IMR-90 (cell line): Measurements from ENCODE around the gene RAB9A. TPM values are rescaled to one million over a fixed set of nuclear protein-coding genes. Genes with fewer than 3 reads are reported as not detected.

Experiments used
- ATAC-seq: fragments of 200-7000 bp; cut with Tn5 transposase; 2 replicates; pipeline ENCODE4 v1.9.1; 2020; ENCODE audit warnings: low read depth, mild to moderate bottlenecking, moderate library complexity
- BruUV-seq: library from RNA; stranded (reverse); fragments of 400-500 nt; replicated peaks from 2 replicates; lab custom pipeline; 2021; lab: Mats Ljungman, UMichigan
- CTCF ChIA-PET: fragments of 300-600 bp; formaldehyde crosslinking; extraction: SDS; loops from one replicate; lab custom pipeline; 2021; ENCODE audit warnings: antibody characterized with exemption; lab: Yijun Ruan, JAX
- POLR2A ChIA-PET: fragments of 300-600 bp; sonication (Branson Sonifier 250); formaldehyde crosslinking; loops from one replicate; lab custom pipeline; 2022; ENCODE audit warnings: antibody characterized with exemption; ENCODE audit not compliant: unreplicated experiment; lab: Charles Lee
- DNase-seq: peaks from one replicate; pipeline ENCODE4 v3.0.0; 2013
- H2AFZ ChIP-seq: replicated peaks from 2 replicates; pipeline ENCODE3; 2013; ENCODE audit warnings: low read length, mild to moderate bottlenecking; ENCODE audit not compliant: poor library complexity
- H2AK5ac ChIP-seq: 2 replicates; pipeline ENCODE4 v1.6.1; 2013; ENCODE audit warnings: low read depth, low read length, inconsistent platforms
- H2AK9ac ChIP-seq: replicated peaks from 2 replicates; pipeline ENCODE3; 2013; ENCODE audit warnings: mild to moderate bottlenecking, low read depth, low read length, moderate library complexity; ENCODE audit not compliant: poor library complexity
- H2BK120ac ChIP-seq: 2 replicates; pipeline ENCODE4 v1.6.1; 2013; ENCODE audit warnings: low read depth, low read length, inconsistent platforms
- H2BK15ac ChIP-seq: 3 replicates; pipeline ENCODE4 v1.6.1; 2013; ENCODE audit warnings: low read depth, low read length, inconsistent platforms
- H2BK20ac ChIP-seq: 2 replicates; pipeline ENCODE4 v1.6.1; 2013; ENCODE audit warnings: low read depth, mild to moderate bottlenecking, inconsistent platforms, low read length, moderate library complexity
- H2BK5ac ChIP-seq: 2 replicates; pipeline ENCODE4 v1.6.1; 2013; ENCODE audit warnings: mild to moderate bottlenecking, low read depth, low read length, inconsistent platforms; ENCODE audit not compliant: poor library complexity, severe bottlenecking
- H3K14ac ChIP-seq: replicated peaks from 2 replicates; pipeline ENCODE4 v1.6.1; 2013; ENCODE audit warnings: low read depth, low read length, inconsistent platforms
- H3K18ac ChIP-seq: 2 replicates; pipeline ENCODE4 v1.6.1; 2013; ENCODE audit warnings: low read depth, low read length, control low read depth
- H3K23ac ChIP-seq: 2 replicates; pipeline ENCODE4 v1.6.1; 2013; ENCODE audit warnings: low read depth, low read length, inconsistent platforms
- H3K27ac ChIP-seq: 2 replicates; pipeline ENCODE4 v1.5.1; 2013; ENCODE audit warnings: mild to moderate bottlenecking, control low read depth, low read length; ENCODE audit not compliant: insufficient read depth
- H3K27me3 ChIP-seq: 2 replicates; pipeline ENCODE4 v1.6.1; 2013; ENCODE audit warnings: low read length; ENCODE audit not compliant: control insufficient read depth, insufficient read depth
- H3K36me3 ChIP-seq: 2 replicates; pipeline ENCODE4 v1.6.1; 2013; ENCODE audit warnings: low read length, mixed read lengths; ENCODE audit not compliant: control insufficient read depth, insufficient read depth
- H3K4ac ChIP-seq: 2 replicates; pipeline ENCODE4 v1.6.1; 2013; ENCODE audit warnings: low read depth, low read length, inconsistent platforms
- H3K4me1 ChIP-seq: 2 replicates; pipeline ENCODE4 v1.6.1; 2013; ENCODE audit warnings: low read length, mixed read lengths; ENCODE audit not compliant: control insufficient read depth, insufficient read depth
- H3K4me2 ChIP-seq: 2 replicates; pipeline ENCODE4 v1.6.1; 2013; ENCODE audit warnings: low read depth, mild to moderate bottlenecking, control low read depth, low read length, moderate library complexity
- H3K4me3 ChIP-seq: 2 replicates; pipeline ENCODE4 v1.5.1; 2013; ENCODE audit warnings: low read depth, mild to moderate bottlenecking, control low read depth, low read length, moderate library complexity; ENCODE audit not compliant: insufficient read depth
- H3K56ac ChIP-seq: 2 replicates; pipeline ENCODE4 v1.6.1; 2013; ENCODE audit warnings: low read length, inconsistent platforms; ENCODE audit not compliant: insufficient read depth; ENCODE audit errors: extremely low read depth
- H3K79me1 ChIP-seq, 2 experiments: 2 replicates each; pipeline ENCODE4 v1.6.1; 2013; ENCODE audit warnings: low read length in 2 of 2, inconsistent platforms in 1 of 2, low read depth in 1 of 2
- H3K9ac ChIP-seq: 2 replicates; pipeline ENCODE4 v1.6.1; 2013; ENCODE audit warnings: low read depth, low read length, control low read depth
- H3K9me1 ChIP-seq: 2 replicates; pipeline ENCODE4 v1.6.1; 2013; ENCODE audit warnings: low read length, inconsistent platforms; ENCODE audit not compliant: insufficient read depth
- H3K9me3 ChIP-seq: 2 replicates; pipeline ENCODE4 v1.6.1; 2013; ENCODE audit warnings: low read length; ENCODE audit not compliant: control insufficient read depth, insufficient read depth
- H4K20me1 ChIP-seq: 2 replicates; pipeline ENCODE4 v1.6.1; 2013; ENCODE audit warnings: low read length, inconsistent platforms; ENCODE audit not compliant: insufficient read depth
- H4K5ac ChIP-seq: 2 replicates; pipeline ENCODE4 v1.6.1; 2013; ENCODE audit warnings: mild to moderate bottlenecking, low read depth, low read length, control low read depth
- H4K8ac ChIP-seq, 2 experiments: 2 replicates each; pipeline ENCODE4 v1.6.1; 2013; ENCODE audit warnings: low read depth in 2 of 2, low read length in 2 of 2, control low read depth in 1 of 2, inconsistent platforms in 1 of 2
- H4K91ac ChIP-seq: 2 replicates; pipeline ENCODE4 v1.6.1; 2013; ENCODE audit warnings: low read depth, low read length, inconsistent platforms; ENCODE audit not compliant: insufficient read depth
- BHLHE40 ChIP-seq: fragments of 150-350 bp; IDR thresholded peaks from 2 replicates; pipeline ENCODE4 v1.6.1; 2016; ENCODE audit warnings: mild to moderate bottlenecking, low read depth, low read length
- CEBPB ChIP-seq: IDR thresholded peaks from 2 replicates; pipeline ENCODE4 v1.6.1; 2012; ENCODE audit warnings: low read depth, low read length, improper control_type of control experiment
- CHD1 ChIP-seq: IDR thresholded peaks from 2 replicates; pipeline ENCODE4 v1.6.1; 2012; ENCODE audit warnings: low read depth, low read length, improper control_type of control experiment
- CTCF ChIP-seq: conservative IDR thresholded peaks from 2 replicates; pipeline ENCODE4 v1.5.1; 2012; ENCODE audit warnings: mild to moderate bottlenecking, low read depth, low read length, improper control_type of control experiment
- FOS ChIP-seq: fragments of 150-350 bp; IDR thresholded peaks from 2 replicates; pipeline ENCODE4 v1.6.1; 2016; ENCODE audit warnings: low read depth, low read length
- MAFK ChIP-seq: IDR thresholded peaks from 2 replicates; pipeline ENCODE4 v1.6.1; 2012; ENCODE audit warnings: low read depth, low read length, improper control_type of control experiment
- MAZ ChIP-seq: IDR thresholded peaks from 2 replicates; pipeline ENCODE4 v1.6.1; 2012; ENCODE audit warnings: low read depth, mild to moderate bottlenecking, low read length, improper control_type of control experiment, moderate library complexity, borderline replicate concordance
- MXI1 ChIP-seq: IDR thresholded peaks from 2 replicates; pipeline ENCODE4 v1.6.1; 2012; ENCODE audit warnings: low read depth, mild to moderate bottlenecking, low read length, moderate library complexity, borderline replicate concordance
- NFE2L2 ChIP-seq: fragments of 150-350 bp; IDR thresholded peaks from 2 replicates; pipeline ENCODE4 v1.6.1; 2016; ENCODE audit warnings: low read depth, mild to moderate bottlenecking, low read length
- POLR2A ChIP-seq: IDR thresholded peaks from 2 replicates; pipeline ENCODE4 v1.6.1; 2012; ENCODE audit warnings: mild to moderate bottlenecking, low read depth, low read length
- RAD21 ChIP-seq: IDR thresholded peaks from 2 replicates; pipeline ENCODE4 v1.6.1; 2012; ENCODE audit warnings: low read length, improper control_type of control experiment
- RCOR1 ChIP-seq: IDR thresholded peaks from 2 replicates; pipeline ENCODE4 v1.6.1; 2012; ENCODE audit warnings: mild to moderate bottlenecking, low read length, improper control_type of control experiment; ENCODE audit not compliant: insufficient replicate concordance
- RFX5 ChIP-seq: IDR thresholded peaks from 2 replicates; pipeline ENCODE4 v1.8.0; 2012; ENCODE audit warnings: low read depth, mild to moderate bottlenecking, low read length, moderate library complexity
- SMC3 ChIP-seq: fragments of 150-350 bp; IDR thresholded peaks from 2 replicates; pipeline ENCODE4 v1.6.1; 2016; ENCODE audit warnings: low read depth, mild to moderate bottlenecking, antibody characterized with exemption, low read length, moderate library complexity
- USF2 ChIP-seq: fragments of 150-350 bp; IDR thresholded peaks from 2 replicates; pipeline ENCODE4 v1.6.1; 2017; ENCODE audit warnings: mild to moderate bottlenecking, antibody characterized with exemption, low read length, low read depth
- WGBS, 2 experiments: methylation state at CpG; one replicate each; pipeline versions ENCODE4 v1.1.5 to v1.1.7; 2013; ENCODE audit warnings: missing lambda C conversion rate in 2 of 2; ENCODE audit not compliant: insufficient read length in 1 of 2; ENCODE audit errors: extremely low coverage in 2 of 2; 5-methylcytosine and 5-hydroxymethylcytosine counted together
- dilution Hi-C: fragments of 300-500 bp; cut with HindIII; formaldehyde crosslinking; loops from one replicate; pipeline ENCODE4 v1.14.3; 2018; ENCODE audit warnings: low sequenced_read_pairs; ENCODE audit not compliant: unreplicated experiment
- in situ Hi-C: fragments of 300-500 bp; cut with MboI; formaldehyde crosslinking; loops from 3 replicates; pipeline ENCODE4 v1.14.3; 2019; ENCODE audit warnings: low sequenced_read_pairs, inconsistent platforms, mixed read lengths
- intact Hi-C: fragments of 100-400 bp; cut with micrococcal nuclease; formaldehyde crosslinking; loops from 2 replicates; pipeline ENCODE4 v1.10.0; 2022
- polyA plus RNA-seq, 3 experiments: library from polyadenylated mRNA; depleted of rRNA; stranded (reverse); fragments of >200 nt; gene quantifications; 2 replicates each; pipeline ENCODE4 v1.2.3, GENCODE V29; 2012; ENCODE audit warnings: low replicate concordance in 1 of 3
- total RNA-seq: library from RNA; depleted of rRNA; stranded (reverse); fragments of >200 nt; gene quantifications from 2 replicates; pipeline ENCODE4 v1.2.3, GENCODE V29; 2012
- TF ChIP-seq, protein P1 (sequence below): fragments of 150-350 bp; IDR thresholded peaks from 2 replicates; pipeline ENCODE4 v1.6.1; 2016; ENCODE audit warnings: low read depth, mild to moderate bottlenecking, low read length, moderate library complexity, borderline replicate concordance

The RAB9A gene
- total and polyA plus RNA-seq, 2 of the 4 experiments (the other 2 are of a cell fraction) = 15.8 to 22.3 TPM

- Histone ChIP-seq H2AFZ (no peak overlapping the region), H3K56ac (no peak overlapping the region), H3K14ac (no peak overlapping the region), H2BK120ac (no peak overlapping the region), H2BK20ac (no peak overlapping the region), H3K4me1 (peaks cover 7% of the 10 kb centered on the region), H3K27ac (no peak overlapping the region), H3K9me3 (no peaks in the 10 kb centered on the region), H4K5ac (no peak overlapping the region), H3K9me1 (peaks cover 3% of the 10 kb centered on the region; the same call in 1 of the 2 replicates), H3K23ac (no peak overlapping the region), H2AK5ac (no peak overlapping the region), H3K18ac (no peak overlapping the region), H2BK15ac (no peak overlapping the region), H3K79me1 (peaks cover 18 to 49% of the 10 kb centered on the region in 2 experiments; a peak in 3 of 4 replicates), H3K36me3 (peaks cover 2% of the 10 kb centered on the region), H3K4me2 (no peak overlapping the region), H4K20me1 (peaks cover 44% of the 10 kb centered on the region), H2BK5ac (no peak overlapping the region), H3K9ac (no peak overlapping the region), H3K4ac (no peak overlapping the region), H4K91ac (no peak overlapping the region), H3K27me3 (no peaks in the 10 kb centered on the region; the same call in 1 of the 2 replicates), H4K8ac (no peak overlapping the region), H2AK9ac (no peak overlapping the region), H3K4me3 (no peak overlapping the region)
- TF ChIP-seq NFE2L2 (no peak), USF2 (no peak), CHD1 (no peak), CEBPB (no peak), CTCF (no peak), POLR2A (no peak), MAFK (no peak), RFX5 (no peak), MXI1 (no peak), RAD21 (no peak), MAZ (no peak), RCOR1 (no peak), BHLHE40 (no peak), FOS (no peak), SMC3 (no peak)
- TF ChIP-seq, protein P1, sequence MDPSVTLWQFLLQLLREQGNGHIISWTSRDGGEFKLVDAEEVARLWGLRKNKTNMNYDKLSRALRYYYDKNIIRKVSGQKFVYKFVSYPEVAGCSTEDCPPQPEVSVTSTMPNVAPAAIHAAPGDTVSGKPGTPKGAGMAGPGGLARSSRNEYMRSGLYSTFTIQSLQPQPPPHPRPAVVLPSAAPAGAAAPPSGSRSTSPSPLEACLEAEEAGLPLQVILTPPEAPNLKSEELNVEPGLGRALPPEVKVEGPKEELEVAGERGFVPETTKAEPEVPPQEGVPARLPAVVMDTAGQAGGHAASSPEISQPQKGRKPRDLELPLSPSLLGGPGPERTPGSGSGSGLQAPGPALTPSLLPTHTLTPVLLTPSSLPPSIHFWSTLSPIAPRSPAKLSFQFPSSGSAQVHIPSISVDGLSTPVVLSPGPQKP = no peak
- DNase-seq = no peak
- POLR2A ChIA-PET = no interaction called here
- intact Hi-C loops (loop anchor here (5.0 kb wide), 1 partner anchor 40 kb away; the partner anchor contains the start of genes OFD1 and TRAPPC2), dilution Hi-C loops (no loop called here), in situ Hi-C loops (no loop called here)
- no CpG with 5 or more reads among the region's 7 CpGs for WGBS, 2 experiments
- no peak for ATAC-seq
- CTCF ChIA-PET = no interaction called here
- BruUV-seq = no TSS peak
Observed at GRCh38 chrX:13691841-13692371, 3.0 kb downstream of the RAB9A start.
